ENCODE data around the gene EXOSC6.
"Not testable (repeated sequence)": the region's sequence is repeated elsewhere in the genome, so short reads cannot be mapped to it uniquely, and the experiment has no call there.

EXOSC6 gene

DNA sequence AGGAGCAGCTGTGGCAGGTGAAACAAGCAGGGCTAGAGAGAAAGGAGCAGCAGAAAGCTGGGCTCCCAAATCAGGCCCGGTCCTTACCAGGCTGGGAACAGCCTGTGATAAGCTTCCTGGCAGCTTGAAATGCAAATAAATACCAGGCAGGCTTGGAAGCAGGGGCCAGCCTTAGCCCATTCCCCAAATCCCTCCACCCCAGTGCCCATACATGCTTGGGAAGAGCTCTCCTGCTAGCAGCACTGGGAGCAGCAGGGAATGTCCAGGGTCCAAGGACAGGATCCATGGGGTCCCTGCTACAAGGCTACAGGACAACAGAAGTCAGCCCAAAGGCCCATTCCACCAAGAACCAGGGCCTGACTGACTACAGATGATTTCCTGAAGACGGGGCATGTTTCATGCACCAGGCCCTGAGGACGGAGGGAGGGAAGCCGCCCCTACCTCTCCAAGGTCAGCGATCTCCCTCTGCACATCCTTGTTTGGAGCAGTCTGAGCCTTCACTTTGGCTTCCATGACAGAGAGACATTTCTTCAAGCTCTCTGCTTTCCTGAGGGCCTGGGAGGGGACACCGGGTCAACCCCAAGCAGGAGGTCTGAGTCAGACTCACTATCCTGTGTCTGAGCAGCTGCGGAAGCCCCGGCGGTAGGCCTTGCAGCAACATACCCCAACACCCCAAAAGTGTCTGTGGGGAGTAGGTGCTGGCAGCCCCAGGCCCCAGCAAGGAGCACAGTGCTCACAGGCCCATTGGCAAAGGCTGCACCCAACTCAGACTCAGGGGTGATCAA lies 2.6 kb upstream of the EXOSC6 start:
- no peak for DNase-seq

DNA sequence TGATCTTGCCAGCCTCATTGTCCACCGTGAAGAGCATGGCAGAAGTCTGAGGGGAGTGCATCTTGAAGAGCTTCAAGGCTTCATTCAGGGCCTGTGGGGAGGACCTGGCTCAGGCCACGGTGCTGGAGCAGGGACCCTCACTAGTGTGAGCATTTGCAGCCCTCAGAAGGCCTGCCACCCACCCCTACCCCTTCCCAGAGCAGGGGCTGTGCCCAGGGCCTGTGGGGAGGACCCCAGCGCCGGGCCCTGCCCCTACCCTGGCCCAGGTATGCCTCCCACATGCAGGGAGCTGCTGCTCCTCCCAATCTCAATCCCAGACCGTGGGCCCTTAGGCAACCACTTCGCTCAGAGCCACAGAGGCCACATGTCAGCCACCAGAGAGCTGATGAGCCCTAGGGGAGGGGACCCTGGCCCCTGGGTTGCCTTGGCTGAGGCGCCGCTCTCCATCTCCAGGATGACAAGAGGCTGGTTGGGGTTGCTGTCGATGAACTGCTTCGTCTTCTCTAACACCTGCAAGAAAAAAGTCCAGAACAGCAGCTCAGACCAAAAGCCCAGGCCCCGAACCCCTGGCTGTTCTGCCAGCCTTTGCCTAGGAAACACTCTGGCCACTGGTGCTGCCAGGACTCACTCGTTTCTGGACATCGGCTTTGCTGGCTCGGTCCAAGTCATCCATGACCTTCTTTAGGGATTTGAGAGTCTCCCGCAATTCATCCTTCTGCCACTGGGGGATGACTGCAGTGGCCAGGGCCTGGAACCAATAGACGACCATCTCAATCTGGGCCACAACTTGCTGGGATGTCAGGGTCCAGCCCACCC lies 1.8 kb upstream of the EXOSC6 start:
- DNase-seq = peak; percentile 57

DNA sequence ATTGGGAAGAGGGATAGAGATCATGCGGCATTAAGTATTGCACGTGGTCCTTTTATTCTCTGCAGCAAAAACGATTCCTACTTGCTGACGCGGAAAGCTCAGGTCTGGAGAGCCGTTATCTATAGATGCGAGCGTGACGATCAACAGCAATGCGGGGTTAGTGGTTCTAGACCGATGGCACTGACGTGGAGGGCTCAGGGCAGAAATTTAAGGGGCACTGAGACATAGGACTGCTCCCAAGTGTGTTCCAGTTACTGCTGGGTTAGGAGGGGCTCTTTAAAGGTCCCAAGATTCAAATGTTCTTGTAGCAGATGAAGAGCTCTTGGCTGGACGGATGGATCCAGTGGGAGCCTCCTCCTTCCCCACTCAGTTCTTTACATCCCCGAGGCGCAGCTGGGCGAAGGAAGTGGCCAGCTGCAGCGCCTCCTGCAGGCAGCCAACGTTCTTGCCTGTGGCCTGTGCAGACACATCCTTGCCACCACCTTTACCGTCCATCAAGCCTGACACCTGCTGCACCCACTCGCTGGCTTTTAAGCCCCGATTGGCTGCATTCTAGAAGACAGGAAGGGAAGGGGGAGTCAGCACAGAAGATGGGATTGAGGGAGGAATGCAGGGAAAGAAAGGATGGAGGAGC lies 732 bp upstream of the EXOSC6 start:
- peak; percentile 53 for DNase-seq

DNA sequence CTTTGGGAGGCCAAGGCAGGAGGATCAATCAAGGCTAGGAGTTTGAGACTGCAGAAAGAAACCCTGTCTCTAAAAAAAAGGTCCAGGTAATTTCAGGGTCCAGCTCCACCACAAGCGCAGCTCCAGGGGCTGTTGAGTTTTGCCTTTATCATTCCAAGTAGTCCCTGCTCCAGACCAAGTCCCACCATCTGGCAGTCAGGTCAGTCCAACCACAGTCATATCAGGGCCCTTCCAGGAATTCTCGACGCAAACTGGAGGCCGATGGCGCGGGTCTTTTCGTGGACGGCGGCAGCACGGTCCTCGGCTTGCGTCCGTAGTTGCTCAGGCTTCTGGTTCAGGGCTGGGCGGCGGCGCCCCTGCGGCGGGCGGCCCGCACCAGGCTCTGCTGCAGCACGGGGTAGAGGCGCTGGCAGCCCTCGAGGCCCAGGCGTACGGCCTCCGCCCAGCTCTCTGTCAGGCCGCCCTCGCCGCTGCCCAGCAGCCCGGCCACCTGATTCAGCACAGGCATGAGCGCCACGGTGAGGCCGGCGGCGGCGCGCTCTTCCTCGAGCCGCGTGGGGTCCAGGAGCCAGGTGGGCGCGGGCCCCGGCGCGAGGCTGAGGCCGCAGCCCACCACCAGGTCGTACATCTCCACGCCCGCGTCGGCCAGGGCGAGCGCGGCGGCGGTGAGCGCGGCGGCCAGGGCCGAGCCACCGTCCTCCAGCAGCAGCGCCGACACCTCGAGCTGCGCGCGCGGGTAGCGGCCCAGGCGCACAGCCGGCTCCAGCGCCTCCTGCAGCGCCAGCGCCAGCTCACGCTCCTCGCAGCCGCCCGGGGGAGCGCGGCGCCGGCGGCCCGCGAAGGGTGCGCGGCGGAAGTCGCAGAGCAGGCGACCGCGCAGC lies 752 bp downstream of the EXOSC6 start:
- DNase-seq = peak; percentile 56

- DNase-seq = not testable (repeated sequence)
These were observed 2.0 kb downstream of the EXOSC6 start for GRCh38 chr16:70249697-70250096.

- not testable (repeated sequence) for DNase-seq
These were observed 13.0 kb downstream of the EXOSC6 start for GRCh38 chr16:70238773-70239172.

DNA sequence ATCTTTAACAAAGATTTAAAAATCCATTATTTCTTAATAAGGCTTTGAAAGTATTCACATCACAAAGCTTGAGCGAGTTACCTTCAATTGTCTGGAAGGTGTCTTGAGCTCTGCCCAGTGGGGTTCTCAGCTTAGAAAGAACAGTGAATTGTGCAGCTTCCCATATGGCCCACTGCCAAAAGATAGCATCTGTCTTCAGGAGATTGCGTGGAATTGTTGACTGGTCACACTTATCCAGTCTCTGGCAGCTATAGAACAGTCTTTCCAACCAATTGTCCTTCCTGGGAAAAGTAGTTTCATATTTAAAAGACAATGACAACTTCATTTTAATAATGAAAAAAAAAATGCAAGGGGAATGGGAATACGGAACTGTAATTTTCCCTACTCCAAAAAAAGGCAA lies 19.9 kb downstream of the EXOSC6 start:
- not testable (repeated sequence) for DNase-seq

DNA sequence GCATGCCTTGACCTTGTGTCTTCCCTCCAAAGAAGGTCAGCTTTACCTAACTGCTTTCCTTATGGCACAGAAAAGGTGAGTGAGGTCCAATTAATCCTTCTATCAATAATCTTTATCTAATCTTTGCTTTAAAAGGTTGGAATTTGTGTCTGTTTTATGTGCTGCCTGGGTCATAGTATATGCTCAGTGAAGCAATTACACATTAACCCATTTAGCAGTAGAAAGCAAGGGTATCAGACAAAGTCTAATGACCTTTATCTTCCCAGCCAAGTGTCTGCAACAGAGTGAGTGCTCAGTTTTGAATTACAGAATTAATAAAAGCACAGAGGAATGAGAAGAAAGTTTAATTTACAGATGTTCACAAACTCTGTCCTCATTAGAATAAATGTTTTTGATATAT lies 25.7 kb downstream of the EXOSC6 start:
- DNase-seq = not testable (repeated sequence)

- not testable (repeated sequence) for DNase-seq
These were observed 26.3 kb downstream of the EXOSC6 start for GRCh38 chr16:70225430-70225829.

DNA sequence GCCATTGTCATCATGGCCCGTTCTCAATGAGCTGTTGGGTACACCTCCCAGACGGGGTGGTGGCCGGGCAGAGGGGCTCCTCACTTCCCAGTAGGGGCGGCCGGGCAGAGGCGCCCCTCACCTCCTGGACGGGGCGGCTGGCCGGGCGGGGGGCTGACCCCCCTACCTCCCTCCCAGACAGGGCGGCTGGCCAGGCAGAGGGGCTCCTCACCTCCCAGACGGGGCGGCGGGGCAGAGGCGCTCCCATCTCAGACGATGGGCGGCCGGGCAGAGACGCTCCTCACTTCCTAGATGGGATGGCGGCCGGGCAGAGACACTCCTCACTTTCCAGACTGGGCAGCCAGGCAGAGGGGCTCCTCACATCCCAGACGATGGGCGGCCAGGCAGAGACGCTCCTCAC lies 27.1 kb downstream of the EXOSC6 start:
- not testable (repeated sequence) for DNase-seq

DNA sequence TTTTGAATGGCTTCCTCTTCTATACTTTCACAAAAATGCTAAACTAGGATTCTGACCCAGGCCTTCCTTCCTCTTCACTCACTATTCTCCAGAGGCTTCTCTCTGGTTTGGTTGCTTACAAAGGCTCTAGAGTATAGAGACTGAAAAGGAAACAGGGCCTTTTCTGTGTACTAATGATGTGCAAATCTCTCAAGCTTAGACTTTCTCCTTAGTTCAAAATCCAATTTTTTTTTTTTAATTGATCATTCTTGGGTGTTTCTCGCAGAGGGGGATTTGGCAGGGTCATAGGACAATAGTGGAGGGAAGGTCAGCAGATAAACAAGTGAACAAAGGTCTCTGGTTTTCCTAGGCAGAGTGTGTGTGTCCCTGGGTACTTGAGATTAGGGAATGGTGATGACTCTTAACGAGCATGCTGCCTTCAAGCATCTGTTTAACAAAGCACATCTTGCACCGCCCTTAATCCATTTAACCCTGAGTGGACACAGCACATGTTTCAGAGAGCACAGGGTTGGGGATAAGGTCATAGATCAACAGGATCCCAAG lies 27.7 kb downstream of the EXOSC6 start:
- DNase-seq = not testable (repeated sequence)

GRCh38 chr16:70223216-70223615 lies 28.5 kb downstream of the EXOSC6 start:
- not testable (repeated sequence) for DNase-seq

GRCh38 chr16:70222574-70222973 lies 29.2 kb downstream of the EXOSC6 start:
- DNase-seq = peak; percentile 6

DNA sequence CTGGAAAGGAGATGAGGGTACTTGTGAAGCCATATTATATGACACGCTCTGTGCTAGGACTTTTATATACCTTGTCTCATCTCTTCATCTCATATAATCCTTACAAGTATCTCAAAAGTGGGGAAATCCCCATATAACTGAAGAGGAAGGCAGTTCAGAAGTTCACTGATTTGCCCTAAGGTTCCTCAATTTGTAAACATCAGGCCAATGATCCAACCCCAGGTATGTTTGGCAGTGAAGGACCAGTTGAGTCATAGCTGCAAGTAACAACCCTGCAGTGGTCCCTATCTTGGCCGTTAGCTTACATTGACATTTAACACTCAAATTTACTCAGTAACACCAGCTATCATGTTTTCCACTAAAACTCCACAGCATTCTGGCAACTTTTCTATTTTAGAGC lies 33.2 kb downstream of the EXOSC6 start:
- DNase-seq = not testable (repeated sequence)

- DNase-seq = not testable (repeated sequence)
These were observed 45.4 kb downstream of the EXOSC6 start for GRCh38 chr16:70206382-70206781.

DNA sequence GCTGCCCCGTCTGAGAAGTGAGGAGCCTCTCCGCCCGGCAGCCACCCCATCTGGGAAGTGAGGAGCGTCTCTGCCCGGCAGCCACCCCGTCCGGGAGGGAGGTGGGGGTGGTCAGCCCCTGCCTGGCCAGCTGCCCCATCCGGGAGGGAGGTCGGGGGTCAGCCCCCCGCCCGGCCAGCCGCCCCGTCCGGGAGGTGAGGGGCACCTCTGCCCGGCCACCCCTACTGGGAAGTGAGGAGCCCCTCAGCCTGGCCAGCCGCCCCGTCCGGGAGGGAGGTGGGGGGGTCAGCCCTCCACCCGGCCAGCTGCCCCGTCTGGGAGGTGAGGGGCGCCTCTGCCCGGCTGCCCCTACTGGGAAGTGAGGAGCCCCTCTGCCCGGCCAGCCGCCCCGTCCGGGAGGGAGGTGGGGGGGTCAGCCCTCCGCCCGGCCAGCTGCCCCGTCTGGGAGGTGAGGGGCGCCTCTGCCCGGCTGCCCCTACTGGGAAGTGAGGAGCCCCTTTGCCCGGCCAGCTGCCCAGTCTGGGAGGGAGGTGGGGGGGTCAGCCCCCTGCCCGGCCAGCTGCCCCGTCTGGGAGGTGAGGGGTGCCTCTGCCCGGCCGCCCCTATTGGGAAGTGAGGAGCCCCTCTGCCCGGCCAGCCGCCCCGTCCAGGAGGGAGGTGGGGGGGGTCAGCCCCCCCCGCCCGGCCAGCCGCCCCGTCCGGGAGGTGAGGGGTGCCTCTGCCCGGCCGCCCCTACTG lies 46.9 kb downstream of the EXOSC6 start:
- not testable (repeated sequence) for DNase-seq

GRCh38 chr16:70204010-70204409 lies 47.7 kb downstream of the EXOSC6 start:
- not testable (repeated sequence) for DNase-seq

GRCh38 chr16:70203508-70203907 lies 48.2 kb downstream of the EXOSC6 start:
- DNase-seq = not testable (repeated sequence)

- DNase-seq = not testable (repeated sequence)
These were observed 51.7 kb downstream of the EXOSC6 start for GRCh38 chr16:70200063-70200462.

- DNase-seq = not testable (repeated sequence)
These were observed 52.6 kb downstream of the EXOSC6 start for GRCh38 chr16:70199170-70199569.

- DNase-seq = not testable (repeated sequence)
These were observed 53.1 kb downstream of the EXOSC6 start for GRCh38 chr16:70198666-70199065.

Measured in activated CD4-positive, alpha-beta T cell treated with anti-CD3 and anti-CD28 coated beads for 48 hours (primary cell).